PC-9 (cell line): ENCODE measurements around the gene TTLL5.

Experiments used
- EZH2 ChIP-seq: fragments of 200-600 bp; sonication (generic); IDR thresholded peaks from 2 replicates; pipeline ENCODE4 v1.8.0; 2017; ENCODE audit warnings: antibody characterized with exemption, low read depth
- TF ChIP-seq, protein P1 (sequence below): fragments of 200-600 bp; sonication (generic); conservative IDR thresholded peaks from 2 replicates; pipeline ENCODE4 v1.6.1; 2017; ENCODE audit warnings: mixed run types, antibody characterized with exemption, mild to moderate bottlenecking, moderate library complexity

DNA sequence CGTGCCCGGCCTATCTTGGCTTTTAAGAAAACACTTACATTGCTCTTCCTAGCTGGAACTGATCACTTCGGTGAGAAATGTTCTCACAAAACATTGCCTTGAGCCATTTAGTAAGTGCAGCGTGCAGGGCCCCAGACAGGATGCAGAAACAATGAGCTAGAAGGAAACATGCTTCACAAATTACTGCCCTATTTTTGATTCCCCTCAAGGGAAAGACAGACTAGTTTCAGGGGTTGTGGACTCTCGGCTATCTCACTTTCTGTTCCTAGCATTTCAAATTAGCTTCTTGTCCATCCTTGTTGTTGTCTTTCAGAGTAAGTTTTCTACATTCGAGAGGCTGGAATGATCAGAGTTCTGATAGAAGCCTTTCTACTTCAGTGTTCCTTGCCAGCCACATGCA, 299.2 kb downstream of the TTLL5 start:
- TF ChIP-seq, protein P1, sequence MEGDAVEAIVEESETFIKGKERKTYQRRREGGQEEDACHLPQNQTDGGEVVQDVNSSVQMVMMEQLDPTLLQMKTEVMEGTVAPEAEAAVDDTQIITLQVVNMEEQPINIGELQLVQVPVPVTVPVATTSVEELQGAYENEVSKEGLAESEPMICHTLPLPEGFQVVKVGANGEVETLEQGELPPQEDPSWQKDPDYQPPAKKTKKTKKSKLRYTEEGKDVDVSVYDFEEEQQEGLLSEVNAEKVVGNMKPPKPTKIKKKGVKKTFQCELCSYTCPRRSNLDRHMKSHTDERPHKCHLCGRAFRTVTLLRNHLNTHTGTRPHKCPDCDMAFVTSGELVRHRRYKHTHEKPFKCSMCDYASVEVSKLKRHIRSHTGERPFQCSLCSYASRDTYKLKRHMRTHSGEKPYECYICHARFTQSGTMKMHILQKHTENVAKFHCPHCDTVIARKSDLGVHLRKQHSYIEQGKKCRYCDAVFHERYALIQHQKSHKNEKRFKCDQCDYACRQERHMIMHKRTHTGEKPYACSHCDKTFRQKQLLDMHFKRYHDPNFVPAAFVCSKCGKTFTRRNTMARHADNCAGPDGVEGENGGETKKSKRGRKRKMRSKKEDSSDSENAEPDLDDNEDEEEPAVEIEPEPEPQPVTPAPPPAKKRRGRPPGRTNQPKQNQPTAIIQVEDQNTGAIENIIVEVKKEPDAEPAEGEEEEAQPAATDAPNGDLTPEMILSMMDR: no peak
- no peak for TF ChIP-seq EZH2
